GM20000 (cell line): ENCODE results near the gene MEIS3.

Experiments used
- DNase-seq: peaks from one replicate; pipeline ENCODE4 v3.0.0; 2012; ENCODE audit warnings: low spot score
- CTCF ChIP-seq: IDR thresholded peaks from 2 replicates; pipeline ENCODE4 v1.5.1; 2012; ENCODE audit warnings: mild to moderate bottlenecking, control low read depth; ENCODE audit errors: extremely low read depth, missing control alignments

MEIS3 gene

DNA sequence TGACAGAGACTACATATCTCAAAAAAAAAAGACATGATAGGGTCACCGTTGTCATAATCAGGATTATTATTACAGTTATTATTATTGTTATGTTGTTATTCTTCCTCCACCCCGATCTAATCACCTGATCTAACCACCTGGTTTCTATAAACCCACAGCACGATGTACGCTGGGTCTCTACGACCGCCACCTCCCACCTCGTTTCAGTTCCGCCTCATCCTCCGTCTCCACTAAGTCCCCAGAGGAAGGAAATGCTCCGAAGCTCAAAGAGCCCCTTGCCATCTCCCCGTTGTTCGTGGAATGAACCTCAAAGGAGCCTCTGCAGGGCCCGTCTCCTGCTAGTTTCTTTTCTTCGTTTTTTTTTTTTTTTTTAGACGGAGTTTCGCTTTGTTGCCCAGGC, 15.9 kb upstream of the MEIS3 start:
- TF ChIP-seq CTCF, result no peak
- no peak for DNase-seq

DNA sequence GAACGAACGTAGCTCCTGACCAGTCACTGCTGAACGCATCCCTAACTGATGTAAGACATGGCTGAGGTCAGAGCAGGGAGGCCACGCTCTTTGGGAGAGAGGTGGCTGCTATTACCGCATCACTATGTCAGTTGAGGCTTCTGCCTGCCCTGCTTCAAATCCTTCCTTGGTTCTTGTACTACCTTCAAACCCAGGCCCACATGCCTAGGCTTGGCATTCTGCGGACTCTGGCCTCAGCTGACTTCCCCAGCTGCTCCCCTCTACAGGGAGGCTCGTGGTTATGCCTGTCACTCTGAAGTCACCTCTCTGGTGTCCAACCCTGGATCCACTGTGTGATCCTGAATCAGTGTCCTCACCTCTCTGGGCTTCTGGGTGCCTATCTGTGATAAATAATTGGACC, 14.8 kb upstream of the MEIS3 start:
- TF ChIP-seq CTCF, result no peak
- DNase-seq, result no peak

DNA sequence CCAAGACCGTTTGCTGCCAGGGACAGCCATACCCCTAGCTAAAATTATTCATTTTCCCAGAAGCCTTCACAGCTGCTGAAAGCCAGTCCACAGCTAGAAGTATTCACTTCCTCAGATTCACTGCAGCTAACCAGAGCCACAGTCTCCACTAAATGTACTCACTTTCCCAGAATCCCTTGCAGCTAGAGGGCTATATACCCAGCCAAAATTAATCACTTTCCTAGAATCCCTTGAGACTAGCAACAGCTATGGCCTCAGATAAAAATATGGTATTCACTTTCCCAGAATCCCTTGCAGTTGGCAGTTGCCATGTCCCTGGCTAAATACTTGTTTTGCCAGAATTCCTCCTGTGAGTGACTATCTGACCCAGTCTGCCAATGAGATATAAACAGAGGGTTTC, 13.8 kb upstream of the MEIS3 start:
- TF ChIP-seq CTCF, result no peak
- DNase-seq, result no peak

- no peak for TF ChIP-seq CTCF
- no peak for DNase-seq
Observed at GRCh38 chr19:47432499-47432898, 13.2 kb upstream of the MEIS3 start.

DNA sequence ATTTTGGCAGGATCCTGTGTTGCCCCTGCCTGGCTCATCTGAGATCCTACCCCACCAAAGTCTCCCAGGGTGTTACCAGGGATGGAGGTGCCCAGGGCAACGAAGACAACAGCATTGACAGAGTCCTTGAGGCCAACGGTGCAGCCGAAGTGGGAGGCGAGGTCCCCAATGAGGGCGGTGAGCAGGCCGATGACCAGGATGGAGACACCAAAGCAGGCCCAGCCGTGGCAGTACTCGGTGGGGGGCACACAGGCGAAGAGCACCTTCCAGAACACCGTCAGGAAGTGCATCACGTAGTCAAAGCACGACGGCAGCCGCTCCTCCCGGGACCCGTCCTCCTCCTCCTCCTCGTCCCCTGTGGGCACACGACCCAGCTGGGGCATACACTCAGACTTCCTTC, 12.8 kb upstream of the MEIS3 start:
- no peak for DNase-seq
- TF ChIP-seq CTCF, result no peak

GRCh38 chr19:47430041-47430802, 10.9 kb upstream of the MEIS3 start:
- DNase-seq, result no peak
- TF ChIP-seq CTCF, result no peak

- no peak for TF ChIP-seq CTCF
- no peak for DNase-seq
Observed at GRCh38 chr19:47429140-47429793, 9.9 kb upstream of the MEIS3 start.
